CD14-positive monocyte (primary cell): Measurements from ENCODE around the gene FAM24B. TPM values are rescaled to one million over a fixed set of nuclear protein-coding genes. Genes with fewer than 3 reads are reported as not detected.
"Not testable (repeated sequence)": the region's sequence is repeated elsewhere in the genome, so short reads cannot be mapped to it uniquely, and the experiment has no call there.

ENCODE experiments used
- DNase-seq, 3 donors: peaks; one replicate each; pipeline ENCODE4 v3.0.0-alpha.2; 2011 to 2022
- H2AFZ ChIP-seq: 2 replicates; pipeline ENCODE4 v1.6.0; 2012; ENCODE audit warnings: mild to moderate bottlenecking, low read depth, low read length, inconsistent platforms; ENCODE audit not compliant: insufficient read depth, poor library complexity, severe bottlenecking
- H3K27ac ChIP-seq, 2 donors: 1 replicate in 1 of 2; 2 replicates in 1 of 2; pipeline ENCODE4 v1.5.1; 2012 to 2013; ENCODE audit warnings: low read length in 2 of 2, control low read depth in 1 of 2, inconsistent platforms in 1 of 2, low read depth in 1 of 2, mild to moderate bottlenecking in 1 of 2
- H3K27me3 ChIP-seq, 2 donors: one replicate each; pipeline versions ENCODE4 v1.6.0 to v1.6.1; 2011 to 2013; ENCODE audit warnings: low read length in 2 of 2; ENCODE audit not compliant: control insufficient read depth in 2 of 2, insufficient read depth in 2 of 2
- H3K36me3 ChIP-seq, 2 donors: replicated peaks in 1 of 2; 1 replicate in 1 of 2; 2 replicates in 1 of 2; pipeline versions ENCODE4 v1.5.1 to v1.6.1; 2012 to 2013; ENCODE audit warnings: low read length in 2 of 2, control low read depth in 1 of 2, inconsistent platforms in 1 of 2, mild to moderate bottlenecking in 1 of 2; ENCODE audit not compliant: insufficient read depth in 2 of 2, control insufficient read depth in 1 of 2
- H3K4me1 ChIP-seq, 2 donors: 1 replicate in 1 of 2; 2 replicates in 1 of 2; pipeline versions ENCODE4 v1.5.1 to v1.6.1; 2012 to 2013; ENCODE audit warnings: low read length in 2 of 2, control low read depth in 1 of 2, inconsistent platforms in 1 of 2, mild to moderate bottlenecking in 1 of 2, moderate library complexity in 1 of 2; ENCODE audit not compliant: insufficient read depth in 2 of 2, control insufficient read depth in 1 of 2
- H3K4me2 ChIP-seq: replicated peaks from 2 replicates; pipeline ENCODE3; 2012; ENCODE audit warnings: low read length, moderate library complexity, mild to moderate bottlenecking; ENCODE audit not compliant: poor library complexity, severe bottlenecking; ENCODE audit errors: extremely low read depth
- H3K4me3 ChIP-seq, 3 experiments: fragments of 200-600 bp in 1 of 3; sonication (generic) in 1 of 3; replicated peaks in 1 of 3; 1 replicate in 2 of 3; 2 replicates in 1 of 3; pipeline ENCODE4 v1.5.1; 2011 to 2013; ENCODE audit warnings: low read length in 3 of 3, mild to moderate bottlenecking in 3 of 3, control low read depth in 2 of 3, low read depth in 2 of 3, inconsistent platforms in 1 of 3, moderate library complexity in 1 of 3
- H3K79me2 ChIP-seq: 2 replicates; pipeline ENCODE4 v1.6.0; 2012; ENCODE audit warnings: mild to moderate bottlenecking, control low read depth, inconsistent platforms, low read length, moderate library complexity; ENCODE audit not compliant: insufficient read depth
- H3K9ac ChIP-seq: 2 replicates; pipeline ENCODE4 v1.6.0; 2017; ENCODE audit warnings: low read length, mild to moderate bottlenecking; ENCODE audit not compliant: insufficient read depth, poor library complexity, severe bottlenecking
- H3K9me3 ChIP-seq, 2 donors: replicated peaks in 1 of 2; 1 replicate in 1 of 2; 2 replicates in 1 of 2; pipeline versions ENCODE4 v1.5.1 to v1.6.1; 2012 to 2013; ENCODE audit warnings: low read length in 2 of 2, control low read depth in 1 of 2; ENCODE audit not compliant: control insufficient read depth in 1 of 2, insufficient read depth in 1 of 2
- H4K20me1 ChIP-seq: 2 replicates; pipeline ENCODE4 v1.6.0; 2012; ENCODE audit warnings: mild to moderate bottlenecking, low read length, control low read depth, moderate library complexity; ENCODE audit not compliant: insufficient read depth
- H3K27ac Mint-ChIP-seq, 7 donors: one replicate each; pipeline ENCODE4 v1.8.0; 2020; ENCODE audit warnings: mild to moderate bottlenecking in 7 of 7, mixed read lengths in 7 of 7, moderate library complexity in 6 of 7, inconsistent platforms in 2 of 7
- H3K27me3 Mint-ChIP-seq, 3 donors: one replicate each; pipeline ENCODE4 v1.8.0; 2021 to 2022; ENCODE audit warnings: low read depth in 3 of 3, mild to moderate bottlenecking in 3 of 3, mixed read lengths in 3 of 3, moderate library complexity in 3 of 3, inconsistent platforms in 1 of 3
- H3K36me3 Mint-ChIP-seq, 2 donors: one replicate each; pipeline ENCODE4 v1.8.0; 2020; ENCODE audit warnings: mixed read lengths in 2 of 2, inconsistent platforms in 1 of 2, mild to moderate bottlenecking in 1 of 2
- H3K4me1 Mint-ChIP-seq: one replicate; pipeline ENCODE4 v1.8.0; 2020; ENCODE audit warnings: mild to moderate bottlenecking, mixed read lengths
- H3K4me3 Mint-ChIP-seq, 2 donors: one replicate each; pipeline ENCODE4 v1.8.0; 2020; ENCODE audit warnings: mild to moderate bottlenecking in 2 of 2, mixed read lengths in 2 of 2, moderate library complexity in 1 of 2
- H3K9me3 Mint-ChIP-seq, 7 donors: one replicate each; pipeline ENCODE4 v1.8.0; 2020 to 2022; ENCODE audit warnings: mixed read lengths in 7 of 7, mild to moderate bottlenecking in 6 of 7, moderate library complexity in 6 of 7, inconsistent platforms in 2 of 7
- CTCF ChIP-seq: fragments of 200-600 bp; IDR thresholded peaks from one replicate; pipeline ENCODE4 v1.8.0; 2022; ENCODE audit warnings: antibody characterized with exemption, mild to moderate bottlenecking
- WGBS: methylation state at CpG from one replicate; pipeline ENCODE4 v1.1.5; 2013; ENCODE audit warnings: missing lambda C conversion rate; ENCODE audit not compliant: insufficient coverage; 5-methylcytosine and 5-hydroxymethylcytosine counted together
- intact Hi-C, 2 donors: fragments of 100-400 bp; cut with micrococcal nuclease; formaldehyde crosslinking; loops; one replicate each; pipeline versions ENCODE4 v1.15.0 to v1.15.1; 2023
- polyA plus RNA-seq, 3 donors: library from polyadenylated mRNA; depleted of rRNA in 1 of 3; unstranded in 2 of 3; stranded (reverse) in 1 of 3; fragments of 300-500 nt in 2 of 3; fragments of >200 nt in 1 of 3; fragmentation: Illumina TruSeq in 2 of 3; gene quantifications; 1 replicate in 2 of 3; 2 replicates in 1 of 3; pipeline ENCODE4 v1.2.3, GENCODE V29; 2012 to 2021

FAM24B gene
- polyA plus RNA-seq, 3 donors, result 0.64 to 3.3 (median 2.3) TPM

- H3K36me3 ChIP-seq, result no peaks in the 10 kb centered on the region
- H3K27me3 ChIP-seq, result peaks cover 3 to 5% of the 10 kb centered on the region in 2 donors
- intact Hi-C loops, result loop anchor here in 1 of 2 donors (10.0 kb wide), 1 partner anchor 279 kb away; the partner anchor contains the start of gene BUB3
- peaks cover 3 to 5% of the 10 kb centered on the region in 2 donors for H3K36me3 Mint-ChIP-seq
- no peak overlapping the region for H3K4me3 Mint-ChIP-seq
- WGBS, result 89% methylated on average over 3 of the region's 6 CpGs
- peaks cover 30% of the 10 kb centered on the region for H3K4me1 Mint-ChIP-seq
- no peak overlapping the region for H3K27ac ChIP-seq
- DNase-seq, result no peak
- H3K4me1 ChIP-seq, result peaks cover 15 to 16% of the 10 kb centered on the region in 2 donors
- H3K9me3 Mint-ChIP-seq, result peaks cover 3 to 18% (median 10%) of the 10 kb centered on the region in 7 donors
- H3K27ac Mint-ChIP-seq, result no peak overlapping the region
- H4K20me1 ChIP-seq, result no peaks in the 10 kb centered on the region
- H3K4me2 ChIP-seq, result no peak overlapping the region
- no peak overlapping the region for H2AFZ ChIP-seq
- peaks cover 0 to 3% of the 10 kb centered on the region in 2 donors for H3K9me3 ChIP-seq
- H3K27me3 Mint-ChIP-seq, result peaks cover 2 to 24% (median 9%) of the 10 kb centered on the region in 3 donors
- TF ChIP-seq CTCF, result no peak
- H3K4me3 ChIP-seq, result no peak overlapping the region
- no peak overlapping the region for H3K9ac ChIP-seq
- peaks cover 10% of the 10 kb centered on the region for H3K79me2 ChIP-seq
Measured at GRCh38 chr10:122875843-122876466, 3.4 kb downstream of the FAM24B start.

GRCh38 chr10:122871947-122872346 is 7.4 kb downstream of the FAM24B start:
- no CpG with 5 or more reads among the region's 2 CpGs for WGBS
- intact Hi-C loops, result loop anchor here in 1 of 2 donors (10.0 kb wide), 1 partner anchor 283 kb away; the partner anchor contains the start of gene BUB3
- not testable (repeated sequence) for H3K4me1 Mint-ChIP-seq, H3K36me3 Mint-ChIP-seq, H3K27ac ChIP-seq, H3K79me2 ChIP-seq, H3K27ac Mint-ChIP-seq, H3K9me3 ChIP-seq, H3K4me1 ChIP-seq, H2AFZ ChIP-seq, H3K27me3 ChIP-seq, H4K20me1 ChIP-seq, H3K36me3 ChIP-seq, H3K4me3 Mint-ChIP-seq, H3K4me3 ChIP-seq, H3K4me2 ChIP-seq, H3K9ac ChIP-seq, H3K27me3 Mint-ChIP-seq, DNase-seq
- peaks cover 12 to 28% (median 21%) of the 10 kb centered on the region in 7 donors for H3K9me3 Mint-ChIP-seq

GRCh38 chr10:122868768-122869167 is 10.6 kb downstream of the FAM24B start:
- H3K4me3 Mint-ChIP-seq, H2AFZ ChIP-seq, DNase-seq, intact Hi-C loops, H3K27me3 Mint-ChIP-seq, H3K4me1 Mint-ChIP-seq, H3K27ac Mint-ChIP-seq, H4K20me1 ChIP-seq, H3K9me3 ChIP-seq, H3K27me3 ChIP-seq, H3K79me2 ChIP-seq, H3K36me3 Mint-ChIP-seq, H3K27ac ChIP-seq, H3K9ac ChIP-seq, H3K4me1 ChIP-seq, H3K4me2 ChIP-seq, H3K4me3 ChIP-seq, H3K36me3 ChIP-seq: not testable (repeated sequence)
- H3K9me3 Mint-ChIP-seq, result peaks cover 11 to 25% (median 19%) of the 10 kb centered on the region in 7 donors
- WGBS, result no CpG with 5 or more reads among the region's 2 CpGs
